Stimulated activated CD4-positive, alpha-beta T cell treated with anti-CD3 and anti-CD28 coated beads, Interleukin-4, amount 100 ng/mL, for 4 hours (primary cell): Measurements from ENCODE around the gene MADD.

Source experiments
- DNase-seq, 2 experiments: peaks; one replicate each; pipeline ENCODE4 v3.0.0-alpha.2; 2020

The MADD gene

GRCh38 chr11:47360341-47360740 is 90.4 kb downstream of the MADD start:
- no peak for DNase-seq

- no peak for DNase-seq
Observed at GRCh38 chr11:47361419-47361818, 91.5 kb downstream of the MADD start.

GRCh38 chr11:47366020-47366490 is 96.1 kb downstream of the MADD start:
- DNase-seq: no peak

- no peak for DNase-seq
Observed at GRCh38 chr11:47369676-47370075, 99.7 kb downstream of the MADD start.

- no peak for DNase-seq
Observed at GRCh38 chr11:47372422-47372821, 102.5 kb downstream of the MADD start.

- peak; percentile 73 to 87 for DNase-seq
Observed at GRCh38 chr11:47373876-47374719, 104.2 kb downstream of the MADD start.

GRCh38 chr11:47374720-47375019 is 104.7 kb downstream of the MADD start:
- no peak for DNase-seq

- DNase-seq: no peak
Observed at GRCh38 chr11:47375020-47375419, 105.1 kb downstream of the MADD start.

- DNase-seq: no peak
Observed at GRCh38 chr11:47375546-47376085, 105.7 kb downstream of the MADD start.

- no peak for DNase-seq
Observed at GRCh38 chr11:47376107-47376524, 106.2 kb downstream of the MADD start.

GRCh38 chr11:47376525-47377371 is 106.8 kb downstream of the MADD start:
- no peak for DNase-seq

- DNase-seq: no peak
Observed at GRCh38 chr11:47377571-47378009, 107.7 kb downstream of the MADD start.

GRCh38 chr11:47378010-47378835 is 108.3 kb downstream of the MADD start, which contains the start of gene SPI1:
TSS of gene SPI1 (minus strand) at chr11:47378547. CDS start at chr11:47378353, 194 bp downstream.
- DNase-seq: no peak

- no peak for DNase-seq
Observed at GRCh38 chr11:47378836-47379170, 108.9 kb downstream of the MADD start.

GRCh38 chr11:47379317-47379716 is 109.4 kb downstream of the MADD start:
- DNase-seq: no peak
